Vagina (tissue), 2 donors: ENCODE results near the gene SLC16A11.

Experiments
- POLR2A ChIP-seq, 2 donors: fragments of 450-650 bp; IDR thresholded peaks; one replicate each; pipeline ENCODE4 v1.6.1; 2017; ENCODE audit warnings: antibody characterized with exemption in 2 of 2, mild to moderate bottlenecking in 2 of 2, moderate library complexity in 2 of 2
- POLR2AphosphoS5 ChIP-seq, 2 donors: sonication (generic); formaldehyde crosslinking; IDR thresholded peaks; one replicate each; pipeline ENCODE4 v1.9.0; 2017; ENCODE audit warnings: antibody characterized with exemption in 2 of 2, mild to moderate bottlenecking in 2 of 2, low read depth in 1 of 2; ENCODE audit not compliant: insufficient read depth in 1 of 2
- TF ChIP-seq, protein P1 (sequence below), 3 experiments: fragments of 450-650 bp in 2 of 3; fragments of 200-600 bp in 1 of 3; sonication (generic) in 1 of 3; IDR thresholded peaks; one replicate each; pipeline ENCODE4 v1.5.1; 2017 to 2019; ENCODE audit warnings: antibody characterized with exemption in 3 of 3, mild to moderate bottlenecking in 2 of 3, moderate library complexity in 2 of 3

DNA sequence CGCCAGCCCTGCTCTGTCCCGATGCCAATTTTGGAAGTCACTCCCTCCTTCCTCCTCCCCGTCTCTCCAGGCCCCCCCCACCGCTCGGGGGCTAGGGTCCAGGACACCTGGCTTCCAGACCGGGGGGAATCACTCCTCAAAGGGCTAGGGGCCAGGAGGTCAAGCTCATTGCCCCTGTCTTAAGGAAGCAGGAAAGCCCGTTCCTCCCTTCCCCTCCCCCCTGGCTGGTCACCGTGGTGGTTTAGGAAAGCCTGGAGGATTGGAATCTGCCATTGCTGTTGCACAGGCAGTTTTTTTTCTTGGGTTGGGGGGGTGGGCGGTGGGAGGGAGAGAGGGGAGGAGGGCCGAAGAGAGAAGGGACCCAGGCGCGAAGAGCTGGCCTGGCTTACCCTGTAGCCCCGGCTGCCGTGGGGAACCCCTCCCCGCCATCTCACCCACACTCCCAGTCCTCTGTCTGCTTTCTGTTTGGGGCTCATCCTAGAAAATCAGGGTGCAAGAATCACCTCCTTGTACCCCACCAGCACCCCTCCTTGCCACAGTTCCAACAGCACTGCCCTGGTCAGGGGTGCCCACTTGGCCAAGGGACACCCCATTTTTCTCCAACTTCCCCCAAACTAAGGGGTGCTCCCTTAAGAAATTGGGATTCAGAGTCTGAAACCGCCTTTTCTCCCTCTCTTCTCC lies 23.9 kb downstream of the SLC16A11 start:
- TF ChIP-seq, protein P1, sequence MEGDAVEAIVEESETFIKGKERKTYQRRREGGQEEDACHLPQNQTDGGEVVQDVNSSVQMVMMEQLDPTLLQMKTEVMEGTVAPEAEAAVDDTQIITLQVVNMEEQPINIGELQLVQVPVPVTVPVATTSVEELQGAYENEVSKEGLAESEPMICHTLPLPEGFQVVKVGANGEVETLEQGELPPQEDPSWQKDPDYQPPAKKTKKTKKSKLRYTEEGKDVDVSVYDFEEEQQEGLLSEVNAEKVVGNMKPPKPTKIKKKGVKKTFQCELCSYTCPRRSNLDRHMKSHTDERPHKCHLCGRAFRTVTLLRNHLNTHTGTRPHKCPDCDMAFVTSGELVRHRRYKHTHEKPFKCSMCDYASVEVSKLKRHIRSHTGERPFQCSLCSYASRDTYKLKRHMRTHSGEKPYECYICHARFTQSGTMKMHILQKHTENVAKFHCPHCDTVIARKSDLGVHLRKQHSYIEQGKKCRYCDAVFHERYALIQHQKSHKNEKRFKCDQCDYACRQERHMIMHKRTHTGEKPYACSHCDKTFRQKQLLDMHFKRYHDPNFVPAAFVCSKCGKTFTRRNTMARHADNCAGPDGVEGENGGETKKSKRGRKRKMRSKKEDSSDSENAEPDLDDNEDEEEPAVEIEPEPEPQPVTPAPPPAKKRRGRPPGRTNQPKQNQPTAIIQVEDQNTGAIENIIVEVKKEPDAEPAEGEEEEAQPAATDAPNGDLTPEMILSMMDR (IDR thresholded peaks at IDR 0.05): no peak
- TF ChIP-seq POLR2A (IDR thresholded peaks at IDR 0.05): no peak
- TF ChIP-seq POLR2AphosphoS5 (IDR thresholded peaks at IDR 0.05; ENCODE audit: insufficient read depth in 1 of 2, low read depth in 1 of 2): peak in 1 of 2 donors; percentile 54
